H1 (cell line): ENCODE measurements around the gene CTF1. TPM values are rescaled to one million over a fixed set of nuclear protein-coding genes. Genes with fewer than 3 reads are reported as not detected.

Experiments used
- CTCF ChIA-PET: fragments of 300-600 bp; sonication (Branson Sonifier 250); formaldehyde crosslinking; loops from one replicate; lab custom pipeline; 2021; ENCODE audit not compliant: partially characterized antibody; lab: Charles Lee
- POLR2A ChIA-PET: fragments of 300-600 bp; sonication (Branson Sonifier 250); formaldehyde crosslinking; loops from one replicate; lab custom pipeline; 2021; ENCODE audit warnings: inconsistent platforms; ENCODE audit not compliant: partially characterized antibody; lab: Charles Lee
- DNase-seq, 2 experiments: peaks; one replicate each; pipeline versions ENCODE4 v3.0.0 to v3.0.0-alpha.2; 2010 to 2022; ENCODE audit warnings: low spot score in 2 of 2, low read depth in 1 of 2, mixed read lengths in 1 of 2
- FAIRE-seq: peaks from 2 replicates; lab custom pipeline; 2011; peaks lifted over from hg19 to GRCh38; lab: Jason Lieb, UNC
- H2AFZ ChIP-seq: 2 replicates; pipeline ENCODE4 v1.8.1; 2012; ENCODE audit warnings: low read length, inconsistent platforms
- H2AK5ac ChIP-seq: 2 replicates; pipeline ENCODE4 v1.6.1; 2013; ENCODE audit warnings: low read depth, low read length
- H2BK120ac ChIP-seq: replicated peaks from 2 replicates; pipeline ENCODE3; 2013; ENCODE audit warnings: low read depth, low read length, inconsistent platforms
- H2BK12ac ChIP-seq: 2 replicates; pipeline ENCODE4 v1.6.1; 2013; ENCODE audit warnings: low read depth, low read length
- H2BK15ac ChIP-seq: 2 replicates; pipeline ENCODE4 v1.6.1; 2013; ENCODE audit warnings: low read length
- H2BK20ac ChIP-seq: 2 replicates; pipeline ENCODE4 v1.6.1; 2013; ENCODE audit warnings: low read length
- H2BK5ac ChIP-seq: 2 replicates; pipeline ENCODE4 v1.6.1; 2013; ENCODE audit warnings: low read depth, low read length
- H3K14ac ChIP-seq: 2 replicates; pipeline ENCODE4 v1.6.1; 2013; ENCODE audit warnings: inconsistent platforms; ENCODE audit not compliant: insufficient read length
- H3K18ac ChIP-seq: 2 replicates; pipeline ENCODE4 v1.6.1; 2013; ENCODE audit warnings: low read length; ENCODE audit errors: extremely low read depth
- H3K23ac ChIP-seq: 2 replicates; pipeline ENCODE4 v1.6.1; 2013; ENCODE audit warnings: inconsistent platforms; ENCODE audit not compliant: insufficient read length
- H3K23me2 ChIP-seq: 2 replicates; pipeline ENCODE4 v1.6.1; 2013; ENCODE audit warnings: low read depth, low read length
- H3K27ac ChIP-seq: 2 replicates; pipeline ENCODE4 v1.6.1; 2011; ENCODE audit warnings: low read depth, low read length, inconsistent platforms
- H3K27me3 ChIP-seq, 4 experiments: replicated peaks in 1 of 4; 1 replicate in 1 of 4; 2 replicates in 3 of 4; pipeline versions ENCODE4 v1.6.1 to v1.8.1; 2011 to 2013; ENCODE audit warnings: low read length in 3 of 4, mild to moderate bottlenecking in 3 of 4, inconsistent platforms in 2 of 4, mixed read lengths in 2 of 4, moderate library complexity in 1 of 4; ENCODE audit not compliant: control insufficient read depth in 3 of 4, insufficient read depth in 3 of 4; ENCODE audit errors: extremely low read depth in 1 of 4
- H3K36me3 ChIP-seq, 4 experiments: 2 replicates each; pipeline versions ENCODE4 v1.6.1 to v1.8.1; 2011 to 2013; ENCODE audit warnings: mild to moderate bottlenecking in 4 of 4, low read length in 3 of 4, moderate library complexity in 2 of 4, control low read depth in 1 of 4, inconsistent platforms in 1 of 4; ENCODE audit not compliant: insufficient read depth in 4 of 4, control insufficient read depth in 2 of 4
- H3K4ac ChIP-seq: replicated peaks from 2 replicates; pipeline ENCODE3; 2013; ENCODE audit warnings: low read length, low read depth, mixed read lengths, inconsistent platforms; ENCODE audit not compliant: insufficient read length
- H3K4me1 ChIP-seq, 4 experiments: replicated peaks in 1 of 4; 1 replicate in 1 of 4; 2 replicates in 3 of 4; pipeline versions ENCODE4 v1.6.1 to v1.8.1; 2011 to 2013; ENCODE audit warnings: low read length in 3 of 4, inconsistent platforms in 2 of 4, mixed read lengths in 1 of 4; ENCODE audit not compliant: insufficient read depth in 4 of 4, control insufficient read depth in 3 of 4
- H3K4me2 ChIP-seq, 2 experiments: 2 replicates each; pipeline versions ENCODE4 v1.6.1 to v1.8.1; 2011 to 2013; ENCODE audit warnings: low read depth in 2 of 2, low read length in 2 of 2, control low read depth in 1 of 2, inconsistent platforms in 1 of 2, mild to moderate bottlenecking in 1 of 2; ENCODE audit not compliant: insufficient read depth in 1 of 2
- H3K4me3 ChIP-seq, 4 experiments: fragments of 200-600, 300-600 bp in 1 of 4; sonication (generic), shearing (Covaris generic), sonication (Bioruptor Twin) in 1 of 4; 2 replicates each; pipeline versions ENCODE4 v1.5.1 to v1.8.1; 2011 to 2016; ENCODE audit warnings: low read length in 4 of 4, low read depth in 3 of 4, control low read depth in 2 of 4, inconsistent platforms in 2 of 4, mild to moderate bottlenecking in 2 of 4, mixed read lengths in 1 of 4, moderate library complexity in 1 of 4; ENCODE audit not compliant: insufficient read depth in 2 of 4; ENCODE audit errors: extremely low read depth in 1 of 4
- H3K56ac ChIP-seq: replicated peaks from 2 replicates; pipeline ENCODE3; 2013; ENCODE audit warnings: low read depth, mild to moderate bottlenecking, mixed read lengths, low read length, inconsistent platforms; ENCODE audit not compliant: insufficient read length
- H3K79me1 ChIP-seq: 2 replicates; pipeline ENCODE4 v1.6.1; 2013; ENCODE audit warnings: low read depth, low read length, control low read depth
- H3K79me2 ChIP-seq, 2 experiments: 2 replicates each; pipeline versions ENCODE4 v1.6.1 to v1.8.1; 2012 to 2013; ENCODE audit warnings: low read length in 2 of 2, mild to moderate bottlenecking in 2 of 2, inconsistent platforms in 1 of 2; ENCODE audit not compliant: insufficient read depth in 2 of 2, control insufficient read depth in 1 of 2
- H3K9ac ChIP-seq, 4 experiments: replicated peaks in 1 of 4; 1 replicate in 1 of 4; 2 replicates in 3 of 4; pipeline versions ENCODE4 v1.6.1 to v1.8.1; 2011 to 2013; ENCODE audit warnings: low read depth in 3 of 4, low read length in 3 of 4, control low read depth in 2 of 4, mild to moderate bottlenecking in 2 of 4, moderate library complexity in 2 of 4, inconsistent platforms in 1 of 4; ENCODE audit errors: extremely low read depth in 1 of 4
- H3K9me3 ChIP-seq, 2 experiments: 2 replicates each; pipeline versions ENCODE4 v1.6.1 to v1.8.1; 2012 to 2013; ENCODE audit warnings: mild to moderate bottlenecking in 2 of 2, moderate library complexity in 2 of 2, control low read depth in 1 of 2, inconsistent platforms in 1 of 2, low read depth in 1 of 2, low read length in 1 of 2, mixed read lengths in 1 of 2; ENCODE audit not compliant: insufficient read depth in 2 of 2
- H4K20me1 ChIP-seq, 2 experiments: replicated peaks in 1 of 2; 2 replicates each; pipeline versions ENCODE3 to v1.8.1; 2011 to 2013; ENCODE audit warnings: inconsistent platforms in 2 of 2, low read length in 2 of 2, mild to moderate bottlenecking in 1 of 2; ENCODE audit not compliant: insufficient read depth in 2 of 2, control insufficient read depth in 1 of 2
- H4K5ac ChIP-seq: 2 replicates; pipeline ENCODE4 v1.6.1; 2013; ENCODE audit warnings: low read length, low read depth, mixed read lengths, inconsistent platforms; ENCODE audit not compliant: insufficient read length
- H4K8ac ChIP-seq: 2 replicates; pipeline ENCODE4 v1.8.0; 2013; ENCODE audit warnings: mild to moderate bottlenecking, moderate library complexity, low read length, inconsistent platforms; ENCODE audit not compliant: insufficient read depth; ENCODE audit errors: extremely low read depth
- H4K91ac ChIP-seq: replicated peaks from 2 replicates; pipeline ENCODE3; 2013; ENCODE audit warnings: low read length, mixed read lengths, inconsistent platforms; ENCODE audit not compliant: insufficient read length
- ASH2L ChIP-seq: fragments of 200-600, 300-600 bp; sonication (generic); IDR thresholded peaks from one replicate; pipeline ENCODE4 v1.7.1; 2017; ENCODE audit warnings: low read length
- BRCA1 ChIP-seq: IDR thresholded peaks from 2 replicates; pipeline ENCODE4 v1.6.1; 2012; ENCODE audit warnings: low read depth, low read length, improper control_type of control experiment
- POU5F1 ChIP-seq: IDR thresholded peaks from 2 replicates; pipeline ENCODE4 v1.6.1; 2011; ENCODE audit warnings: low read depth, mild to moderate bottlenecking, low read length, moderate library complexity
- SAP30 ChIP-seq: fragments of 300-600 bp; sonication (generic); IDR thresholded peaks from 2 replicates; pipeline ENCODE4 v1.7.1; 2012; ENCODE audit warnings: low read length, moderate library complexity, mild to moderate bottlenecking, inconsistent platforms; ENCODE audit not compliant: insufficient read depth, insufficient replicate concordance
- SIN3A ChIP-seq, 2 experiments: IDR thresholded peaks in 1 of 2; conservative IDR thresholded peaks in 1 of 2; 2 replicates each; pipeline ENCODE4 v1.6.1; 2011 to 2012; ENCODE audit warnings: low read length in 2 of 2, improper control_type of control experiment in 1 of 2, low read depth in 1 of 2, mild to moderate bottlenecking in 1 of 2
- SIRT6 ChIP-seq: IDR thresholded peaks from one replicate; pipeline ENCODE4 v1.7.1; 2012; ENCODE audit warnings: low read length, inconsistent platforms
- SRF ChIP-seq: IDR thresholded peaks from 2 replicates; pipeline ENCODE4 v1.6.1; 2011; ENCODE audit warnings: mild to moderate bottlenecking, low read depth, low read length, moderate library complexity
- ZNF274 ChIP-seq: IDR thresholded peaks from 2 replicates; pipeline ENCODE4 v1.7.0; 2012; ENCODE audit warnings: low read length, borderline replicate concordance; ENCODE audit errors: extremely low read depth
- WGBS, 2 experiments: shearing (Covaris generic) in 1 of 2; methylation state at CpG; one replicate each; pipeline versions ENCODE4 v1.1.6 to v1.1.7; 2013 to 2015; ENCODE audit warnings: low lambda C conversion rate in 2 of 2, mixed read lengths in 2 of 2, inconsistent platforms in 1 of 2, low coverage in 1 of 2, missing lambda C conversion rate in 1 of 2; ENCODE audit not compliant: insufficient replicate concordance in 2 of 2, insufficient coverage in 1 of 2, insufficient read length in 1 of 2; ENCODE audit errors: extremely low coverage in 1 of 2, missing lambda C conversion rate in 1 of 2; 5-methylcytosine and 5-hydroxymethylcytosine counted together
- polyA plus RNA-seq, 7 experiments: library from polyadenylated mRNA; depleted of rRNA in 3 of 7; stranded (reverse) in 5 of 7; unstranded in 2 of 7; fragments of >200 nt in 5 of 7; fragments of 200-250 nt in 2 of 7; gene quantifications; 1 replicate in 5 of 7; 2 replicates in 1 of 7; 4 replicates in 1 of 7; pipeline versions ENCODE4 v1.2.1 to v1.2.3, GENCODE V29; 2011 to 2013; ENCODE audit warnings: missing spikeins in 2 of 7, mixed read lengths in 2 of 7
- total RNA-seq: library from RNA; stranded (reverse); fragmentation: NEBNext Ultra II Directional; extraction: Animal tissue kit (Norgen Biotek cat#: 25700); gene quantifications from 2 replicates; pipeline ENCODE4 v1.2.1, GENCODE V29; 2021
- TF ChIP-seq, protein P1 (sequence below): IDR thresholded peaks from 2 replicates; pipeline ENCODE4 v1.6.1; 2011; ENCODE audit warnings: low read length, improper control_type of control experiment

Gene CTF1
- total and polyA plus RNA-seq, 2 of the 8 experiments (the other 6 are each of a cell fraction or from before 2014, with no cell fraction given): 0.97 to 3.4 TPM

DNA sequence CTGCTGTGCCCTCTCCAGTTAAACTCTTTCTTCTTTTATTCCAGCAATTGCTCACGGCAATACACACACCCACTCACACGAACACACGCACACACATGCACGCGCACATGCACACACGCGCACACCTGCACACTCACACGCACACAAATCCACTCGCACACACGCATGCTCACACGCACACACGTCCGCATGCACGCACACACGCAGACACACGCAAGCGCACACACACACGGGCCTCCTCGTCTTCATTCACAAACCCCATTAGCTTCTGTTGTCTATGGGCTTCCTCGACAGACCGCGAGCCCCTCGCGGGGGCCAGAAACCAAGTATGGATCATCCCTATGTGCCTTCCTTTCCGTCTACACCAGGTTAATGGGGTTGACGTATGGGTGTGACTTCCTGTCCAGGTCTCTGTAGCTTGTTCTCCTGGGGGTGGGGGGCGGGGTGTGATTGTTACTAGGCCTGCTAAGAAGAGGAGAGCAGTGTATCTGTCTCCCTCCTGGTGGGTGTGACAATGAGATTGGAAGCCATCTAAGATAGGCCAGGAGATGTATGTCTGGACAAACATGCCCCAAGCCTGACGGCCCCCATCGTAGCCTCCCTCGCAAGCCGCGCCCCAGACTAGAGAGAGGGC is 670 bp upstream of the CTF1 start:
- Histone ChIP-seq H3K27ac (0 out of 2 replicates have a peak overlapping the region, but pooled peaks have one; percentile 26), H4K8ac (no peak overlapping the region; the same call in 1 of the 2 replicates), H2AFZ (no peak overlapping the region; the same call in 1 of the 2 replicates), H3K9ac (peak overlapping the region in 2 of 4 experiments; percentile 5 to 34; a peak in 2 of 7 replicates), H3K14ac (no peak overlapping the region), H4K20me1 (peaks cover 0 to 4% of the 10 kb centered on the region in 2 experiments), H2BK12ac (peak overlapping the region; percentile 100), H3K56ac (no peak overlapping the region), H3K4me1 (peaks cover 4 to 13% (median 12%) of the 10 kb centered on the region in 4 experiments), H3K4me3 (peak overlapping the region; percentile 53 to 79 (median 68); a peak in 6 of 8 replicates), H4K5ac (no peak overlapping the region), H3K9me3 (no peaks in the 10 kb centered on the region), H2BK15ac (peak overlapping the region; percentile 100; the same call in 1 of the 2 replicates), H2BK5ac (peak overlapping the region; percentile 91), H2BK120ac (no peak overlapping the region), H3K4me2 (peak overlapping the region; percentile 69 to 86), H3K23me2 (peaks cover 15% of the 10 kb centered on the region), H2AK5ac (peak overlapping the region; percentile 97; the same call in 1 of the 2 replicates), H3K79me2 (no peaks in the 10 kb centered on the region), H3K79me1 (no peaks in the 10 kb centered on the region), H3K36me3 (no peaks in the 10 kb centered on the region), H3K23ac (no peak overlapping the region), H3K4ac (peak overlapping the region; percentile 94), H3K27me3 (peaks cover 0 to 17% (median 7%) of the 10 kb centered on the region in 4 experiments; a peak in 5 of 7 replicates), H4K91ac (peak overlapping the region; percentile 98), H3K18ac (peak overlapping the region; percentile 34; the same call in 1 of the 2 replicates), H2BK20ac (peak overlapping the region; percentile 67; the same call in 1 of the 2 replicates)
- DNase-seq (no peak), FAIRE-seq (no peak)
- ChIA-PET CTCF (interaction anchor here (0.6 to 4.1 kb wide), 10 partner anchors 9 to 109 kb away, joined by 3 to 25 read pairs (median 4); partner anchors contain the start of gene ZNF629), POLR2A (interaction anchor here (0.6 to 2.1 kb wide), 10 partner anchors 14 to 237 kb away, joined by 3 to 15 read pairs (median 4); partner anchors contain the start of genes FBRS and FBXL19)
- 71% methylated on average over 31 of the region's 32 CpGs; no CpG with 5 or more reads in 1 of the 2 experiments for WGBS, 2 experiments
- TF ChIP-seq, protein P1, sequence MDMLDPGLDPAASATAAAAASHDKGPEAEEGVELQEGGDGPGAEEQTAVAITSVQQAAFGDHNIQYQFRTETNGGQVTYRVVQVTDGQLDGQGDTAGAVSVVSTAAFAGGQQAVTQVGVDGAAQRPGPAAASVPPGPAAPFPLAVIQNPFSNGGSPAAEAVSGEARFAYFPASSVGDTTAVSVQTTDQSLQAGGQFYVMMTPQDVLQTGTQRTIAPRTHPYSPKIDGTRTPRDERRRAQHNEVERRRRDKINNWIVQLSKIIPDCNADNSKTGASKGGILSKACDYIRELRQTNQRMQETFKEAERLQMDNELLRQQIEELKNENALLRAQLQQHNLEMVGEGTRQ: no peak
- 0 out of 4 replicates have a peak, but pooled peaks of 1 of the 2 experiments have one; percentile 5 for TF ChIP-seq SIN3A (conservative IDR thresholded peaks at IDR 0.05 in 1 of 2, IDR thresholded peaks at IDR 0.05 in 1 of 2; ENCODE audit: low read depth in 1 of 2, low read length in 2 of 2)
- no peak for TF ChIP-seq SIRT6
- TF ChIP-seq SRF: no peak
- TF ChIP-seq ZNF274: no peak
- TF ChIP-seq SAP30: peak; percentile 32
- TF ChIP-seq BRCA1: no peak
- no peak for TF ChIP-seq POU5F1
- no peak for TF ChIP-seq ASH2L
